Activated CD4-positive, alpha-beta T cell treated with anti-CD3 and anti-CD28 coated beads for 36 hours (primary cell): Measurements from ENCODE around the gene TMEM120B. TPM values are rescaled to one million over a fixed set of nuclear protein-coding genes. Genes with fewer than 3 reads are reported as not detected.
A peak's percentile ranks its signal among the peaks of the same experiment; 100 is the strongest.

Source experiments
- ATAC-seq: fragments of 200-7000 bp; cut with Tn5 transposase; one replicate; pipeline ENCODE4 v1.10.0; 2021; ENCODE audit warnings: mild to moderate bottlenecking, moderate library complexity
- CTCF ChIA-PET: fragments of 350-600 bp; sonication (Branson Sonifier 250); formaldehyde crosslinking; loops from one replicate; lab custom pipeline; 2021; ENCODE audit warnings: antibody characterized with exemption; lab: Charles Lee
- POLR2A ChIA-PET: fragments of 350-600 bp; sonication (Branson Sonifier 250); formaldehyde crosslinking; loops from one replicate; lab custom pipeline; 2021; ENCODE audit warnings: antibody characterized with exemption, inconsistent platforms; lab: Charles Lee
- DNase-seq: peaks from one replicate; pipeline ENCODE4 v3.0.0-alpha.2; 2020
- H3K27ac Mint-ChIP-seq: one replicate; pipeline ENCODE4 v1.8.0; 2021; ENCODE audit warnings: mixed read lengths
- H3K27me3 Mint-ChIP-seq: one replicate; pipeline ENCODE4 v1.8.0; 2021; ENCODE audit warnings: mixed read lengths
- H3K36me3 Mint-ChIP-seq: one replicate; pipeline ENCODE4 v1.8.0; 2021; ENCODE audit warnings: low read depth, mixed read lengths
- H3K4me1 Mint-ChIP-seq: one replicate; pipeline ENCODE4 v1.8.0; 2021; ENCODE audit warnings: mixed read lengths
- H3K4me3 Mint-ChIP-seq: one replicate; pipeline ENCODE4 v1.8.0; 2021; ENCODE audit warnings: mild to moderate bottlenecking, moderate library complexity, mixed read lengths
- H3K9me3 Mint-ChIP-seq: one replicate; pipeline ENCODE4 v1.8.0; 2021; ENCODE audit warnings: low read depth, mixed read lengths
- intact Hi-C, 2 experiments: fragments of 100-400 bp; cut with DNase I in 1 of 2; cut with micrococcal nuclease in 1 of 2; formaldehyde crosslinking; loops; one replicate each; pipeline versions ENCODE4 v1.14.2 to v1.15.1; 2022 to 2024; cut with DNase I, micrococcal nuclease
- total RNA-seq, 2 experiments: library from RNA; stranded (reverse); gene quantifications; one replicate each; pipeline ENCODE4 v1.2.3, GENCODE V29; 2021

TMEM120B gene
- total RNA-seq, 2 experiments from 2014 or later: 8.8 to 11.7 TPM

- Mint-ChIP-seq H3K4me1 (no peaks in the 10 kb centered on the region), H3K9me3 (no peaks in the 10 kb centered on the region), H3K4me3 (no peak overlapping the region), H3K36me3 (peaks cover 35% of the 10 kb centered on the region), H3K27me3 (no peaks in the 10 kb centered on the region), H3K27ac (no peak overlapping the region)
- POLR2A ChIA-PET: no interaction called here
- CTCF ChIA-PET: interaction anchor here (1.0 kb wide), 1 partner anchor 25 kb away, joined by 3 read pairs; no protein-coding TSS in a partner anchor
- DNase-seq: no peak
- no peak for ATAC-seq
- intact Hi-C loops: no loop called here
Measured at GRCh38 chr12:121819212-121819949, 106.8 kb downstream of the TMEM120B start.

DNA sequence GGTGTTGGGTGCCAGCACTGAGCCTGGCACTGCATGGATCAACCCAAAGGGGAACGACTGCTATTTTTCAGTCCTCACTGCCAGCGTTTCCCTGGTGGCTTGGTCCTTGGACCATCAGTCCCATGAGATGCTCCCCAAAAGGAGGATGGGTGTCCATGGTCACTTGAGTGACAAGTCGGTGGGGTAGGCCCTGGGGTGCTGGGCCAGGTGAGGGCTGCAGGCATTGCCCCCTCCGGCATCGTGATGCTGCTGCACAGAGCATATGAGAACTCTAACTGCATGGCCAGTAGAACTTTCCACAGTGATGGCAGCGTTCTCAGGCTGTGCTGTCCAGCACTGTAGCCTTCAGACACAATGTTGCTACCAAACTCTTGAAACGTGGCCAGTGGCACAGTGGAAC, 107.5 kb downstream of the TMEM120B start:
- no peak overlapping the region for H3K27ac Mint-ChIP-seq
- no peak for ATAC-seq
- H3K9me3 Mint-ChIP-seq: no peaks in the 10 kb centered on the region
- POLR2A ChIA-PET: no interaction called here
- no peaks in the 10 kb centered on the region for H3K4me1 Mint-ChIP-seq
- H3K4me3 Mint-ChIP-seq: no peak overlapping the region
- no peak for DNase-seq
- H3K36me3 Mint-ChIP-seq: peaks cover 34% of the 10 kb centered on the region
- no peaks in the 10 kb centered on the region for H3K27me3 Mint-ChIP-seq
- intact Hi-C loops: no loop called here
- CTCF ChIA-PET: interaction anchor here (0.7 kb wide), 1 partner anchor 9 kb away, joined by 3 read pairs; no protein-coding TSS in a partner anchor

- ChIA-PET POLR2A (no interaction called here), CTCF (interaction anchor here (1.1 kb wide), 1 partner anchor 28 kb away, joined by 3 read pairs; no protein-coding TSS in a partner anchor)
- H3K4me3 Mint-ChIP-seq: no peak overlapping the region
- H3K9me3 Mint-ChIP-seq: no peaks in the 10 kb centered on the region
- H3K36me3 Mint-ChIP-seq: peaks cover 32% of the 10 kb centered on the region
- H3K27me3 Mint-ChIP-seq: no peaks in the 10 kb centered on the region
- no peaks in the 10 kb centered on the region for H3K4me1 Mint-ChIP-seq
- intact Hi-C loops: no loop called here
- DNase-seq (no peak), ATAC-seq (no peak)
- H3K27ac Mint-ChIP-seq: no peak overlapping the region
Measured at GRCh38 chr12:121822393-121823100, 110.0 kb downstream of the TMEM120B start.

DNA sequence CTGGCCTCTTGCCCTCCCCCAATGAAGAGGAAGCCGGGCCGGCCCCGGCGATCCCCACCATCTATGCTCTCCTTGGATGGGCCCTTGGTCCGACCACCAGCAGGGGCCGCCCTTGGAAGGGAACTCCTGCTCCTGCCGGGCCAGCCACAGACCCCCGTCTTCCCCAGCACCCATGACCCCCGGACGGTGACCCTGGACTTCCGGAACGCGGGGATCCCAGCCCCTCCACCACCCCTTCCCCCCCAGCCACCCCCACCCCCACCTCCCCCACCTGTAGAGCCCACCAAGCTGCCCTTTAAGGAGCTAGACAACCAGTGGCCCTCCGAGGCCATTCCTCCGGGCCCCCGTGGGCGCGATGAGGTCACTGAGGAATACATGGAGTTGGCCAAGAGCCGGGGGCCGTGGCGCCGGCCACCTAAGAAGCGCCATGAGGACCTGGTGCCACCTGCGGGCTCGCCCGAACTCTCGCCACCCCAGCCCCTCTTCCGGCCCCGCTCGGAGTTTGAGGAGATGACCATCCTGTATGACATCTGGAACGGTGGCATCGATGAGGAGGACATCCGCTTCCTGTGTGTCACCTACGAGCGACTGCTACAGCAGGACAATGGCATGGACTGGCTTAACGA, 110.7 kb downstream of the TMEM120B start:
- Mint-ChIP-seq H3K4me1 (no peaks in the 10 kb centered on the region), H3K36me3 (peaks cover 28% of the 10 kb centered on the region), H3K27me3 (no peaks in the 10 kb centered on the region), H3K4me3 (no peak overlapping the region), H3K27ac (no peak overlapping the region), H3K9me3 (no peaks in the 10 kb centered on the region)
- intact Hi-C loops: no loop called here
- CTCF ChIA-PET: interaction anchor here (1.1 kb wide), 1 partner anchor 29 kb away, joined by 3 read pairs; no protein-coding TSS in a partner anchor
- DNase-seq (no peak), ATAC-seq (no peak)
- POLR2A ChIA-PET: no interaction called here

DNA sequence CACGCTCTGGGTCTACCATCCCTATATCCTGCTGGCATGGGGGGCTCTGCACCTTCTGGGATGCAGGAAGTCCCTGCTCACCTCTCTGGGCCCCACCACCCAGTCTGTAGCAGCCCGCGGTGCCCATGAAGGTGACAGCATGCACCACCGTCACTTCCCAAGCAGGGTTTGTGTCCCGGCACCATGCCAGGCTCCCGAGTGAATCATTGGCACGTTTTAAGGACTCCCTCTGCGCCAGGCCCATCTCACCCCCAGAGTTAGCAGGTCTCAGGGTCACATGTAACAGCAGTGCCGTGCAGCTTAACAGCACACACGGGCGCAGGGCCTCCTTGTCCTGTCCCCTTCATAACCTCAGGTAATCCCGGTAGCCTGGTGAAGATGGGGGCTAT, 111.2 kb downstream of the TMEM120B start:
- DNase-seq: no peak
- ChIA-PET CTCF (no interaction called here), POLR2A (no interaction called here)
- no peaks in the 10 kb centered on the region for H3K9me3 Mint-ChIP-seq
- intact Hi-C loops: no loop called here
- no peak overlapping the region for H3K27ac Mint-ChIP-seq
- no peak overlapping the region for H3K4me3 Mint-ChIP-seq
- H3K36me3 Mint-ChIP-seq: peaks cover 33% of the 10 kb centered on the region
- no peaks in the 10 kb centered on the region for H3K27me3 Mint-ChIP-seq
- ATAC-seq: no peak
- H3K4me1 Mint-ChIP-seq: no peaks in the 10 kb centered on the region

DNA sequence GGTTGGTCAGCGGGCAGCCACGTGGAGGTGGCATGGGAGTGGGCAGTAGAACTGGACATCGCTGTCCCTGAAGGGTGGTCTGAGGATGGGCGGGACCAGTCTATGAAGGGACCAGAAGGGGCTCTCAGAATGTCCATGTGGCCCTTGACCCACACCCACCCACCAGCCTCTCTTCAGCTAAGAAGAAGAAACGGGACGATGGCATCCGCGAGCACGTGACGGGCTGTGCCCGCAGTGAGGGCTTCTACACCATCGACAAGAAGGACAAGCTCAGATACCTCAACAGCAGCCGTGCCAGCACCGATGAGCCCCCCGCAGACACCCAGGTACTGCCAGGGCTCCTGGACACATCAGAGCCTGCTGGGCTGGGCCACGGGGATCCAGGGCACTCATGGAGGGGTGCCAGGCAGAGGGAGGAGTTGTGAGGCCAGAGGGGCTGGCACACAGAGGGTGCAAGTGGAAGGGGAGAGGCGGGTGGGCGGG, 112.5 kb downstream of the TMEM120B start:
- Mint-ChIP-seq H3K4me3 (no peak overlapping the region), H3K9me3 (no peaks in the 10 kb centered on the region), H3K27me3 (no peaks in the 10 kb centered on the region), H3K4me1 (no peaks in the 10 kb centered on the region), H3K27ac (no peak overlapping the region), H3K36me3 (peaks cover 37% of the 10 kb centered on the region)
- ATAC-seq (no peak), DNase-seq (no peak)
- intact Hi-C loops: no loop called here
- ChIA-PET CTCF (no interaction called here), POLR2A (no interaction called here)

GRCh38 chr12:121826318-121827150, 114.0 kb downstream of the TMEM120B start:
- no peak for ATAC-seq
- DNase-seq: no peak
- ChIA-PET POLR2A (interaction anchor here (0.6 kb wide), 1 partner anchor 144 kb away, joined by 3 read pairs; no protein-coding TSS in a partner anchor), CTCF (interaction anchor here (0.6 to 0.8 kb wide), 3 partner anchors 15 to 165 kb away, joined by 3 read pairs; no protein-coding TSS in a partner anchor)
- Mint-ChIP-seq H3K9me3 (no peaks in the 10 kb centered on the region), H3K4me3 (no peak overlapping the region), H3K4me1 (no peaks in the 10 kb centered on the region), H3K27ac (peak overlapping the region; percentile 53), H3K36me3 (peaks cover 34% of the 10 kb centered on the region), H3K27me3 (no peaks in the 10 kb centered on the region)
- intact Hi-C loops: no loop called here

- ChIA-PET POLR2A (interaction anchor here (0.6 kb wide), 1 partner anchor 145 kb away, joined by 3 read pairs; no protein-coding TSS in a partner anchor), CTCF (interaction anchor here (0.5 to 0.8 kb wide), 4 partner anchors 16 to 174 kb away, joined by 3 read pairs; partner anchors contain the start of gene PSMD9)
- Mint-ChIP-seq H3K27me3 (no peaks in the 10 kb centered on the region), H3K4me3 (no peak overlapping the region), H3K9me3 (no peaks in the 10 kb centered on the region), H3K36me3 (peaks cover 34% of the 10 kb centered on the region), H3K27ac (no peak overlapping the region), H3K4me1 (peaks cover under 1% of the 10 kb centered on the region)
- ATAC-seq (no peak), DNase-seq (no peak)
- intact Hi-C loops: no loop called here
Measured at GRCh38 chr12:121827351-121828099, 115.0 kb downstream of the TMEM120B start.

GRCh38 chr12:121828306-121828705, 115.8 kb downstream of the TMEM120B start:
- ChIA-PET POLR2A (no interaction called here), CTCF (interaction anchor here (0.6 to 0.8 kb wide), 3 partner anchors 34 to 249 kb away, joined by 3 to 4 read pairs (median 3); partner anchors contain the start of gene PSMD9)
- H3K36me3 Mint-ChIP-seq: peaks cover 34% of the 10 kb centered on the region
- no peak overlapping the region for H3K27ac Mint-ChIP-seq
- H3K4me3 Mint-ChIP-seq: no peak overlapping the region
- no peaks in the 10 kb centered on the region for H3K9me3 Mint-ChIP-seq
- ATAC-seq: no peak
- H3K4me1 Mint-ChIP-seq: peaks cover 2% of the 10 kb centered on the region
- intact Hi-C loops: no loop called here
- DNase-seq: no peak
- no peaks in the 10 kb centered on the region for H3K27me3 Mint-ChIP-seq

- no peaks in the 10 kb centered on the region for H3K27me3 Mint-ChIP-seq
- intact Hi-C loops: no loop called here
- DNase-seq: no peak
- peaks cover 32% of the 10 kb centered on the region for H3K36me3 Mint-ChIP-seq
- POLR2A ChIA-PET: no interaction called here
- H3K27ac Mint-ChIP-seq: peak overlapping the region; percentile 32
- peaks cover 2% of the 10 kb centered on the region for H3K4me1 Mint-ChIP-seq
- H3K9me3 Mint-ChIP-seq: no peaks in the 10 kb centered on the region
- no peak for ATAC-seq
- CTCF ChIA-PET: interaction anchor here (0.7 kb wide), 1 partner anchor 35 kb away, joined by 3 read pairs; no protein-coding TSS in a partner anchor
- H3K4me3 Mint-ChIP-seq: no peak overlapping the region
Measured at GRCh38 chr12:121828826-121829225, 116.3 kb downstream of the TMEM120B start.
